Neural cell (in vitro differentiated cells): ENCODE results near the gene ZFAND4. TPM values are rescaled to one million over a fixed set of nuclear protein-coding genes. Genes with fewer than 3 reads are reported as not detected.
"Not testable (repeated sequence)": the region's sequence is repeated elsewhere in the genome, so short reads cannot be mapped to it uniquely, and the experiment has no call there.

Source experiments
- H2AFZ ChIP-seq: fragments of 200-600, 300-800 bp; sonication (generic), shearing (Covaris generic); 2 replicates; pipeline ENCODE4 v1.6.0; 2014; ENCODE audit warnings: low read depth, mild to moderate bottlenecking, antibody characterized with exemption, low read length, moderate library complexity
- H3F3A ChIP-seq: fragments of 200-600 bp; shearing (Covaris generic); 2 replicates; pipeline ENCODE4 v1.6.1; 2016; ENCODE audit warnings: mild to moderate bottlenecking, moderate library complexity, mixed read lengths, antibody characterized with exemption, low read length; ENCODE audit not compliant: insufficient read depth, poor library complexity, severe bottlenecking
- H3K27ac ChIP-seq: fragments of 200-600, 300-800 bp; sonication (generic), shearing (Covaris generic); 2 replicates; pipeline ENCODE4 v1.5.1; 2014; ENCODE audit warnings: mild to moderate bottlenecking, low read length, moderate library complexity
- H3K27me3 ChIP-seq: fragments of 300-800, 200-600 bp; sonication (generic), shearing (Covaris generic); 2 replicates; pipeline ENCODE4 v1.6.0; 2014; ENCODE audit warnings: mild to moderate bottlenecking, low read depth, low read length, moderate library complexity; ENCODE audit not compliant: insufficient read depth
- H3K36me3 ChIP-seq: fragments of 300-800, 200-600 bp; sonication (generic), shearing (Covaris generic); 2 replicates; pipeline ENCODE4 v1.5.1; 2014; ENCODE audit warnings: mild to moderate bottlenecking, antibody characterized with exemption, low read length, moderate library complexity; ENCODE audit not compliant: insufficient read depth
- H3K4me2 ChIP-seq: fragments of 300-800, 200-600 bp; sonication (generic), shearing (Covaris generic); 2 replicates; pipeline ENCODE4 v1.6.0; 2014; ENCODE audit warnings: mild to moderate bottlenecking, low read length
- H3K4me3 ChIP-seq: fragments of 300-800, 200-600 bp; sonication (generic), shearing (Covaris generic); 2 replicates; pipeline ENCODE4 v1.5.1; 2014; ENCODE audit warnings: mild to moderate bottlenecking, low read length, moderate library complexity
- H3K79me2 ChIP-seq: fragments of 200-600 bp; shearing (Covaris generic); replicated peaks from 2 replicates; pipeline ENCODE4 v1.6.0; 2014; ENCODE audit warnings: mild to moderate bottlenecking, low read length, moderate library complexity; ENCODE audit not compliant: insufficient read depth
- H3K9ac ChIP-seq: fragments of 300-800, 200-600 bp; sonication (generic), shearing (Covaris generic); 2 replicates; pipeline ENCODE4 v1.6.1; 2016; ENCODE audit warnings: mild to moderate bottlenecking, low read length, mixed read lengths
- H3K9me2 ChIP-seq: fragments of 200-600 bp; shearing (Covaris generic); 2 replicates; pipeline ENCODE4 v1.6.1; 2016; ENCODE audit warnings: mild to moderate bottlenecking, low read length, mixed read lengths; ENCODE audit not compliant: insufficient read depth
- H3K9me3 ChIP-seq: fragments of 200-600, 300-800 bp; sonication (generic), shearing (Covaris generic); 2 replicates; pipeline ENCODE4 v1.6.1; 2016; ENCODE audit warnings: mild to moderate bottlenecking, mixed run types, low read length, moderate library complexity, mixed read lengths
- H4K20me1 ChIP-seq: fragments of 200-600 bp; shearing (Covaris generic); 2 replicates; pipeline ENCODE4 v1.6.1; 2016; ENCODE audit warnings: mild to moderate bottlenecking, mixed run types; ENCODE audit not compliant: insufficient read depth
- EP300 ChIP-seq: fragments of 450-650 bp; conservative IDR thresholded peaks from 2 replicates; pipeline ENCODE4 v1.6.1; 2014; ENCODE audit warnings: antibody characterized with exemption, mild to moderate bottlenecking, moderate library complexity; ENCODE audit not compliant: poor library complexity, severe bottlenecking
- EZH2 ChIP-seq: fragments of 200-600, 300-800 bp; shearing (Covaris generic), sonication (generic); IDR thresholded peaks from 2 replicates; pipeline ENCODE4 v1.6.1; 2014; ENCODE audit warnings: antibody characterized with exemption, low read length, borderline replicate concordance, mild to moderate bottlenecking; ENCODE audit not compliant: insufficient read depth, poor library complexity, severe bottlenecking
- MXI1 ChIP-seq: fragments of 450-650 bp; conservative IDR thresholded peaks from 2 replicates; pipeline ENCODE4 v1.6.1; 2014; ENCODE audit warnings: antibody characterized with exemption, mild to moderate bottlenecking; ENCODE audit not compliant: poor library complexity, severe bottlenecking
- POLR2AphosphoS5 ChIP-seq: IDR thresholded peaks from 2 replicates; pipeline ENCODE4 v1.6.1; 2012
- RAD21 ChIP-seq: fragments of 450-650 bp; conservative IDR thresholded peaks from 2 replicates; pipeline ENCODE4 v1.6.1; 2014; ENCODE audit warnings: antibody characterized with exemption, mild to moderate bottlenecking, moderate library complexity
- TAF1 ChIP-seq: IDR thresholded peaks from 2 replicates; pipeline ENCODE4 v1.6.1; 2012; ENCODE audit warnings: low read depth
- polyA plus RNA-seq: library from polyadenylated mRNA; depleted of rRNA; stranded (reverse); fragments of >200 nt; gene quantifications from 2 replicates; pipeline ENCODE4 v1.2.3, GENCODE V29; 2014
- TF ChIP-seq, protein P1 (sequence below): IDR thresholded peaks from 2 replicates; pipeline ENCODE4 v1.6.1; 2012; ENCODE audit warnings: borderline replicate concordance
- TF ChIP-seq, protein P2 (sequence below): fragments of 450-650 bp; IDR thresholded peaks from 2 replicates; pipeline ENCODE4 v1.5.1; 2014; ENCODE audit warnings: antibody characterized with exemption, mild to moderate bottlenecking, moderate library complexity; ENCODE audit not compliant: poor library complexity, severe bottlenecking

ZFAND4 gene
- polyA plus RNA-seq, 1 donor from 2014 or later, result 8.3 TPM

- H3K9me2 ChIP-seq, H3K4me3 ChIP-seq: not testable (repeated sequence)
Observed at GRCh38 chr10:45600337-45601253, 72.0 kb downstream of the ZFAND4 start.

DNA sequence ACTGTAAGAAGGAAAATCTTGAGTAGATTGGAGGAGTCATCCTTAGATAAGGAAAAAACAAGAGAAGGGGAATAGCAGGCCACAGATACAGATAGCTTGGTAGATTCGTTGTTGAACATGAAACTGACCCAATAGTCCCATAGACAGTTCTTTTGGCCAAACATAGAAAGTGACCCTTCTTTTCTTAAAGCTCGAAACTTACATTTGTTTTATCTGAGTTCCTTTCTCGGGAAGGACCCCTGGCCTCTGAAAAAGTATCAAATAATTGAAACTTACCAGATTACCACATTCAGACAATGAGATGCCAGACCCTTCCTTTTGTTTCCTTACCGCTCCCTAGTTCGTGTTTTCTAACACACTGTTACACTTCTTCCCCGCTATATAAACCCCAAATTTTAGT is 72.9 kb downstream of the ZFAND4 start:
- Histone ChIP-seq H3K9me2 (no peaks in the 10 kb centered on the region), H2AFZ (no peak overlapping the region), H3K36me3 (no peaks in the 10 kb centered on the region), H3K4me2 (no peak overlapping the region), H3K9ac (no peak overlapping the region), H4K20me1 (no peaks in the 10 kb centered on the region), H3K9me3 (no peaks in the 10 kb centered on the region), H3K79me2 (no peaks in the 10 kb centered on the region), H3K27me3 (no peaks in the 10 kb centered on the region), H3K27ac (no peak overlapping the region), H3F3A (no peaks in the 10 kb centered on the region), H3K4me3 (no peak overlapping the region)
- TF ChIP-seq, protein P1, sequence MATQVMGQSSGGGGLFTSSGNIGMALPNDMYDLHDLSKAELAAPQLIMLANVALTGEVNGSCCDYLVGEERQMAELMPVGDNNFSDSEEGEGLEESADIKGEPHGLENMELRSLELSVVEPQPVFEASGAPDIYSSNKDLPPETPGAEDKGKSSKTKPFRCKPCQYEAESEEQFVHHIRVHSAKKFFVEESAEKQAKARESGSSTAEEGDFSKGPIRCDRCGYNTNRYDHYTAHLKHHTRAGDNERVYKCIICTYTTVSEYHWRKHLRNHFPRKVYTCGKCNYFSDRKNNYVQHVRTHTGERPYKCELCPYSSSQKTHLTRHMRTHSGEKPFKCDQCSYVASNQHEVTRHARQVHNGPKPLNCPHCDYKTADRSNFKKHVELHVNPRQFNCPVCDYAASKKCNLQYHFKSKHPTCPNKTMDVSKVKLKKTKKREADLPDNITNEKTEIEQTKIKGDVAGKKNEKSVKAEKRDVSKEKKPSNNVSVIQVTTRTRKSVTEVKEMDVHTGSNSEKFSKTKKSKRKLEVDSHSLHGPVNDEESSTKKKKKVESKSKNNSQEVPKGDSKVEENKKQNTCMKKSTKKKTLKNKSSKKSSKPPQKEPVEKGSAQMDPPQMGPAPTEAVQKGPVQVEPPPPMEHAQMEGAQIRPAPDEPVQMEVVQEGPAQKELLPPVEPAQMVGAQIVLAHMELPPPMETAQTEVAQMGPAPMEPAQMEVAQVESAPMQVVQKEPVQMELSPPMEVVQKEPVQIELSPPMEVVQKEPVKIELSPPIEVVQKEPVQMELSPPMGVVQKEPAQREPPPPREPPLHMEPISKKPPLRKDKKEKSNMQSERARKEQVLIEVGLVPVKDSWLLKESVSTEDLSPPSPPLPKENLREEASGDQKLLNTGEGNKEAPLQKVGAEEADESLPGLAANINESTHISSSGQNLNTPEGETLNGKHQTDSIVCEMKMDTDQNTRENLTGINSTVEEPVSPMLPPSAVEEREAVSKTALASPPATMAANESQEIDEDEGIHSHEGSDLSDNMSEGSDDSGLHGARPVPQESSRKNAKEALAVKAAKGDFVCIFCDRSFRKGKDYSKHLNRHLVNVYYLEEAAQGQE, result no peak
- TF ChIP-seq, protein P2, sequence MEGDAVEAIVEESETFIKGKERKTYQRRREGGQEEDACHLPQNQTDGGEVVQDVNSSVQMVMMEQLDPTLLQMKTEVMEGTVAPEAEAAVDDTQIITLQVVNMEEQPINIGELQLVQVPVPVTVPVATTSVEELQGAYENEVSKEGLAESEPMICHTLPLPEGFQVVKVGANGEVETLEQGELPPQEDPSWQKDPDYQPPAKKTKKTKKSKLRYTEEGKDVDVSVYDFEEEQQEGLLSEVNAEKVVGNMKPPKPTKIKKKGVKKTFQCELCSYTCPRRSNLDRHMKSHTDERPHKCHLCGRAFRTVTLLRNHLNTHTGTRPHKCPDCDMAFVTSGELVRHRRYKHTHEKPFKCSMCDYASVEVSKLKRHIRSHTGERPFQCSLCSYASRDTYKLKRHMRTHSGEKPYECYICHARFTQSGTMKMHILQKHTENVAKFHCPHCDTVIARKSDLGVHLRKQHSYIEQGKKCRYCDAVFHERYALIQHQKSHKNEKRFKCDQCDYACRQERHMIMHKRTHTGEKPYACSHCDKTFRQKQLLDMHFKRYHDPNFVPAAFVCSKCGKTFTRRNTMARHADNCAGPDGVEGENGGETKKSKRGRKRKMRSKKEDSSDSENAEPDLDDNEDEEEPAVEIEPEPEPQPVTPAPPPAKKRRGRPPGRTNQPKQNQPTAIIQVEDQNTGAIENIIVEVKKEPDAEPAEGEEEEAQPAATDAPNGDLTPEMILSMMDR, result no peak
- TF ChIP-seq EZH2 (no peak), MXI1 (no peak), RAD21 (no peak), TAF1 (no peak), POLR2AphosphoS5 (no peak), EP300 (no peak)

More at GRCh38 chr10:45600337-45601253, 72.0 kb downstream of the ZFAND4 start:
- H3F3A ChIP-seq, H3K9ac ChIP-seq, H4K20me1 ChIP-seq, H3K79me2 ChIP-seq, H2AFZ ChIP-seq, H3K27me3 ChIP-seq, H3K36me3 ChIP-seq, H3K9me3 ChIP-seq, H3K27ac ChIP-seq, H3K4me2 ChIP-seq: not testable (repeated sequence)
